B cell (primary cell): ENCODE results near the gene CCDC43. TPM values are rescaled to one million over a fixed set of nuclear protein-coding genes. Genes with fewer than 3 reads are reported as not detected.
"Not testable (repeated sequence)": the region's sequence is repeated elsewhere in the genome, so short reads cannot be mapped to it uniquely, and the experiment has no call there.

Experiments used
- ATAC-seq: fragments of 200-7000 bp; cut with Tn5 transposase; one replicate; pipeline ENCODE4 v1.10.0; 2021; ENCODE audit warnings: low read depth, mild to moderate bottlenecking, moderate number of reproducible peaks, moderate library complexity
- CTCF ChIA-PET: fragments of 350-600 bp; sonication (Branson Sonifier 250); formaldehyde crosslinking; loops from one replicate; lab custom pipeline; 2021; ENCODE audit warnings: antibody characterized with exemption, inconsistent platforms; lab: Charles Lee
- POLR2A ChIA-PET: fragments of 350-600 bp; sonication (Branson Sonifier 250); formaldehyde crosslinking; loops from one replicate; lab custom pipeline; 2021; ENCODE audit warnings: antibody characterized with exemption; lab: Charles Lee
- DNase-seq: peaks from one replicate; pipeline ENCODE4 v3.0.0; 2013
- H2AFZ ChIP-seq: 2 replicates; pipeline ENCODE4 v1.6.1; 2012; ENCODE audit warnings: mild to moderate bottlenecking, low read depth, low read length; ENCODE audit not compliant: insufficient read depth, poor library complexity, severe bottlenecking
- H3K27ac ChIP-seq, 2 donors: 1 replicate in 1 of 2; 2 replicates in 1 of 2; pipeline ENCODE4 v1.5.1; 2012 to 2013; ENCODE audit warnings: low read length in 2 of 2, mild to moderate bottlenecking in 2 of 2, moderate library complexity in 1 of 2
- H3K27me3 ChIP-seq, 4 experiments: fragments of 200-600 bp in 1 of 4; sonication (generic) in 1 of 4; replicated peaks in 1 of 4; 1 replicate in 2 of 4; 2 replicates in 2 of 4; pipeline versions ENCODE4 v1.6.1 to v1.7.0; 2013 to 2016; ENCODE audit warnings: low read length in 3 of 4, mild to moderate bottlenecking in 2 of 4, mixed read lengths in 1 of 4, moderate library complexity in 1 of 4; ENCODE audit not compliant: insufficient read depth in 4 of 4, control insufficient read depth in 3 of 4; ENCODE audit errors: control extremely low read depth in 1 of 4
- H3K36me3 ChIP-seq, 2 experiments: replicated peaks in 1 of 2; 1 replicate in 1 of 2; 2 replicates in 1 of 2; pipeline versions ENCODE4 v1.6.1 to v1.7.1; 2013; ENCODE audit warnings: low read length in 1 of 2; ENCODE audit not compliant: insufficient read depth in 2 of 2, control insufficient read depth in 1 of 2; ENCODE audit errors: control extremely low read depth in 1 of 2, extremely low read depth in 1 of 2
- H3K4me1 ChIP-seq, 2 donors: fragments of 200-600 bp in 1 of 2; sonication (generic) in 1 of 2; 1 replicate in 1 of 2; 2 replicates in 1 of 2; pipeline versions ENCODE4 v1.5.1 to v1.6.1; 2013 to 2017; ENCODE audit warnings: low read length in 2 of 2; ENCODE audit not compliant: control insufficient read depth in 2 of 2, insufficient read depth in 2 of 2
- H3K4me2 ChIP-seq: replicated peaks from 2 replicates; pipeline ENCODE3; 2012; ENCODE audit warnings: mild to moderate bottlenecking, low read depth, low read length; ENCODE audit not compliant: poor library complexity, severe bottlenecking
- H3K4me3 ChIP-seq, 5 experiments: fragments of 200-600 bp in 1 of 5; sonication (generic) in 1 of 5; 1 replicate in 3 of 5; 2 replicates in 2 of 5; pipeline versions ENCODE4 v1.5.1 to v1.7.0; 2011 to 2016; ENCODE audit warnings: low read length in 4 of 5, mild to moderate bottlenecking in 4 of 5, low read depth in 2 of 5, control low read depth in 1 of 5, moderate library complexity in 1 of 5; ENCODE audit not compliant: insufficient read depth in 1 of 5; ENCODE audit errors: control extremely low read depth in 1 of 5, extremely low read depth in 1 of 5
- H3K79me2 ChIP-seq: fragments of 200-600 bp; sonication (generic); one replicate; pipeline ENCODE4 v1.6.0; 2016; ENCODE audit warnings: low read length; ENCODE audit not compliant: control insufficient read depth, insufficient read depth
- H3K9ac ChIP-seq: fragments of 200-600 bp; sonication (generic); 2 replicates; pipeline ENCODE4 v1.6.1; 2017; ENCODE audit warnings: mild to moderate bottlenecking, low read length, moderate library complexity
- H3K9me3 ChIP-seq, 3 donors: one replicate each; pipeline versions ENCODE4 v1.6.1 to v1.7.1; 2013; ENCODE audit warnings: low read length in 2 of 3; ENCODE audit not compliant: control insufficient read depth in 2 of 3, insufficient read depth in 1 of 3; ENCODE audit errors: control extremely low read depth in 1 of 3
- H4K20me1 ChIP-seq: 2 replicates; pipeline ENCODE4 v1.6.0; 2012; ENCODE audit warnings: mild to moderate bottlenecking, low read length; ENCODE audit not compliant: insufficient read depth, control insufficient read depth, poor library complexity, severe bottlenecking
- H3K27ac Mint-ChIP-seq: one replicate; pipeline ENCODE4 v1.8.0; 2021; ENCODE audit warnings: mixed read lengths
- H3K27me3 Mint-ChIP-seq: one replicate; pipeline ENCODE4 v1.8.0; 2021; ENCODE audit warnings: mixed read lengths
- H3K4me1 Mint-ChIP-seq: one replicate; pipeline ENCODE4 v1.8.0; 2021; ENCODE audit warnings: mixed read lengths
- H3K4me3 Mint-ChIP-seq: one replicate; pipeline ENCODE4 v1.8.0; 2021; ENCODE audit warnings: mixed read lengths
- H3K9me3 Mint-ChIP-seq: one replicate; pipeline ENCODE4 v1.8.0; 2022; ENCODE audit warnings: mixed read lengths; ENCODE audit not compliant: insufficient read depth
- EZH2 ChIP-seq: IDR thresholded peaks from 2 replicates; pipeline ENCODE4 v1.6.1; 2012; ENCODE audit warnings: borderline replicate concordance, low read depth, mild to moderate bottlenecking, moderate library complexity, low read length; ENCODE audit not compliant: insufficient read depth, poor library complexity, severe bottlenecking
- WGBS: methylation state at CpG from one replicate; pipeline ENCODE4 v1.1.5; 2013; ENCODE audit warnings: missing lambda C conversion rate; ENCODE audit not compliant: insufficient coverage; 5-methylcytosine and 5-hydroxymethylcytosine counted together
- intact Hi-C: fragments of 100-400 bp; cut with micrococcal nuclease; formaldehyde crosslinking; loops from one replicate; pipeline ENCODE4 v1.10.0; 2022
- polyA plus RNA-seq: library from polyadenylated mRNA; depleted of rRNA; stranded (reverse); fragments of >200 nt; gene quantifications from 2 replicates; pipeline ENCODE4 v1.2.3, GENCODE V29; 2012
- total RNA-seq, 2 donors: library from RNA; stranded (reverse); fragments of 120-200 nt in 1 of 2; gene quantifications; 1 replicate in 1 of 2; 2 replicates in 1 of 2; pipeline versions ENCODE4 v1.2.3 to v1.2.4, GENCODE V29; 2013 to 2022
- TF ChIP-seq, protein P1 (sequence below): fragments of 200-600 bp; IDR thresholded peaks from one replicate; pipeline ENCODE4 v1.8.0; 2022; ENCODE audit warnings: antibody characterized with exemption, mild to moderate bottlenecking

CCDC43 gene
- total and polyA plus RNA-seq, 2 donors (not counting 1 experiment from before 2014, with no cell fraction given): 3.3 to 22.7 TPM

DNA sequence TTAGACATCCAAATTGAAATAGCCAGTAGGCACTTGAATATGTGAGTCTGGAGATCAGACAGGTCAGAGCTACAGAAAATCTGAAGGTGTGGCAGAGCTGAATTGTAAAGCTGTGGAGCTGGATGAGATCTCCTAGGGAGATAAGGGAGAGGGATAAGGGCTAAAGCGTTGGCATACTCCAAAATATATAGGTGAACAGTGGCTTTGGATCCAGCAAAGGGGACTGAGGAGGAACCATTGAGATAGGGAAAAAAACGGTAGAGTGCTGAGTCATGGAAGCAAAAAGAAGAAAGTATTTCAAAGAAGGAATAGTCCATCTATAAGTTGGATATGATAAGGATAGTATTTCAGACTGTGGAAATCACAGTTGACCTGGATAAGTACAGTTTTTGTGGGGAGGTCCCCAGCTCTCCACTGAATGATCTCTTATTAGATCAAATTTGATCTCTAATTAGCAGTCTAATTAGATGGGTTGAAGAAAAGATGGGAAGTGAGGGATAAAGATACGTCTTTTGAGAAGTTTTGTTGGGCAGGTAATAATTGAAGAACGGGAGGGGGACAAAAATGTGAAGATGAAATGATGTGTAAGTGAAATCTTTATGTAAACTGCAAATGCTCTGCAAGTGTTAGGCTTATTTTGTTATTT is 18.3 kb upstream of the CCDC43 start:
- Histone ChIP-seq H3K79me2 (peaks cover 15% of the 10 kb centered on the region), H3K9ac (peak overlapping the region; percentile 94), H3K4me2 (peak overlapping the region; percentile 93), H3K27ac (peak overlapping the region in 1 of 2 donors; percentile 35), H3K4me3 (peak overlapping the region; percentile 85 to 99 (median 90)), H2AFZ (peak overlapping the region; percentile 97), H3K9me3 (no peaks in the 10 kb centered on the region), H3K36me3 (no peaks in the 10 kb centered on the region), H3K27me3 (peaks cover 0 to 2% (median 0%) of the 10 kb centered on the region in 4 experiments), H4K20me1 (no peaks in the 10 kb centered on the region), H3K4me1 (peaks cover 13 to 17% of the 10 kb centered on the region in 2 donors)
- TF ChIP-seq, protein P1, sequence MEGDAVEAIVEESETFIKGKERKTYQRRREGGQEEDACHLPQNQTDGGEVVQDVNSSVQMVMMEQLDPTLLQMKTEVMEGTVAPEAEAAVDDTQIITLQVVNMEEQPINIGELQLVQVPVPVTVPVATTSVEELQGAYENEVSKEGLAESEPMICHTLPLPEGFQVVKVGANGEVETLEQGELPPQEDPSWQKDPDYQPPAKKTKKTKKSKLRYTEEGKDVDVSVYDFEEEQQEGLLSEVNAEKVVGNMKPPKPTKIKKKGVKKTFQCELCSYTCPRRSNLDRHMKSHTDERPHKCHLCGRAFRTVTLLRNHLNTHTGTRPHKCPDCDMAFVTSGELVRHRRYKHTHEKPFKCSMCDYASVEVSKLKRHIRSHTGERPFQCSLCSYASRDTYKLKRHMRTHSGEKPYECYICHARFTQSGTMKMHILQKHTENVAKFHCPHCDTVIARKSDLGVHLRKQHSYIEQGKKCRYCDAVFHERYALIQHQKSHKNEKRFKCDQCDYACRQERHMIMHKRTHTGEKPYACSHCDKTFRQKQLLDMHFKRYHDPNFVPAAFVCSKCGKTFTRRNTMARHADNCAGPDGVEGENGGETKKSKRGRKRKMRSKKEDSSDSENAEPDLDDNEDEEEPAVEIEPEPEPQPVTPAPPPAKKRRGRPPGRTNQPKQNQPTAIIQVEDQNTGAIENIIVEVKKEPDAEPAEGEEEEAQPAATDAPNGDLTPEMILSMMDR: no peak
- TF ChIP-seq EZH2: no peak
- POLR2A ChIA-PET: interaction anchor here (1.4 kb wide), 1 partner anchor 18 kb away, joined by 7 read pairs; the partner anchor contains the start of gene CCDC43
- Mint-ChIP-seq H3K4me1 (peaks cover 4% of the 10 kb centered on the region), H3K27ac (no peak overlapping the region), H3K4me3 (no peak overlapping the region), H3K27me3 (peaks cover 4% of the 10 kb centered on the region), H3K9me3 (no peaks in the 10 kb centered on the region)
- WGBS: 0% methylated on average over 3 of the region's 4 CpGs
- no peak for DNase-seq
- CTCF ChIA-PET: interaction anchor here (0.8 to 2.1 kb wide), 3 partner anchors 17 to 19 kb away, joined by 3 to 6 read pairs (median 4); partner anchors contain the start of gene CCDC43
- intact Hi-C loops: loop anchor here (1.0 kb wide), 3 partner anchors 19 to 191 kb away; partner anchors contain the start of genes CCDC43 and EFTUD2
- no peak for ATAC-seq

DNA sequence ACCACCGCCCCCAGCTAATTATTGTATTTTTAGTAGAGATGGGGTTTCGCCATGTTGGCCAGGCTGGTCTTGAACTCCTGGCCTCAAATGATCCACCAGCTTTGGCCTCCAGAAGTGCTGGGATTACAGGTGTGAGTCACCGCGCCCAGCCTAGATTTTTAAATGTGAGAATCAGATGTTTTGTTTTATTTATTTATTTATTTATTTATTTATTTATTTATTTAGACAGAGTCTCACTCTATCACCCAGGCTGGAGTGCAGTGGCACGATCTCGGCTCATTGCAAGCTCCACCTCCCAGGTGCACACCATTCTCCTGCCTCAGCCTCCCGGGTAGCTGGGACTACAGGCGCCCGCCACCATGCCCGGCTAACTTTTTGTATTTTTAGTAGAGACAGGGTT is 10.7 kb upstream of the CCDC43 start:
- H4K20me1 ChIP-seq, H3K79me2 ChIP-seq, CTCF ChIA-PET, H3K27ac Mint-ChIP-seq, H3K4me1 Mint-ChIP-seq, H3K9me3 ChIP-seq, H3K4me3 Mint-ChIP-seq, ATAC-seq, intact Hi-C loops, H3K27ac ChIP-seq, DNase-seq, POLR2A ChIA-PET, H3K27me3 ChIP-seq, H3K4me3 ChIP-seq, H3K9ac ChIP-seq, H3K36me3 ChIP-seq, H2AFZ ChIP-seq, H3K9me3 Mint-ChIP-seq, H3K27me3 Mint-ChIP-seq, H3K4me1 ChIP-seq, H3K4me2 ChIP-seq: not testable (repeated sequence)
- 90% methylated on average over 2 of the region's 10 CpGs for WGBS
